Mesenchymal stem cell (in vitro differentiated cells and primary cell): Measurements from ENCODE around the gene LRCOL1.

Experiments
- DNase-seq: peaks from one replicate; pipeline ENCODE4 v3.0.0-alpha.2; 2013
- H2AFZ ChIP-seq: one replicate; pipeline ENCODE4 v1.6.1; 2013; ENCODE audit warnings: low read depth, mild to moderate bottlenecking, control low read depth, inconsistent platforms, low read length, moderate library complexity
- H2AK5ac ChIP-seq: 2 replicates; pipeline ENCODE4 v1.6.1; 2013; ENCODE audit warnings: low read length, moderate library complexity, mild to moderate bottlenecking, inconsistent platforms; ENCODE audit not compliant: severe bottlenecking
- H2BK120ac ChIP-seq: one replicate; pipeline ENCODE4 v1.6.1; 2013; ENCODE audit warnings: low read depth, mild to moderate bottlenecking, inconsistent platforms, low read length, moderate library complexity
- H2BK12ac ChIP-seq, 2 experiments: one replicate each; pipeline ENCODE4 v1.6.1; 2013; ENCODE audit warnings: inconsistent platforms in 2 of 2, low read length in 2 of 2, mild to moderate bottlenecking in 2 of 2, moderate library complexity in 2 of 2, control low read depth in 1 of 2
- H2BK15ac ChIP-seq: one replicate; pipeline ENCODE4 v1.6.1; 2013; ENCODE audit warnings: mild to moderate bottlenecking, low read depth, inconsistent platforms; ENCODE audit not compliant: poor library complexity, severe bottlenecking
- H2BK5ac ChIP-seq: 2 replicates; pipeline ENCODE4 v1.6.1; 2013; ENCODE audit warnings: low read depth, mild to moderate bottlenecking, low read length, control low read depth, inconsistent platforms; ENCODE audit not compliant: poor library complexity, severe bottlenecking
- H3K14ac ChIP-seq, 2 experiments: one replicate each; pipeline ENCODE4 v1.6.1; 2013; ENCODE audit warnings: inconsistent platforms in 2 of 2, low read length in 2 of 2, control low read depth in 1 of 2, mild to moderate bottlenecking in 1 of 2, moderate library complexity in 1 of 2
- H3K18ac ChIP-seq, 2 experiments: one replicate each; pipeline ENCODE4 v1.6.1; 2013; ENCODE audit warnings: inconsistent platforms in 2 of 2, low read length in 2 of 2, control low read depth in 1 of 2, low read depth in 1 of 2, mild to moderate bottlenecking in 1 of 2
- H3K23ac ChIP-seq, 2 experiments: one replicate each; pipeline ENCODE4 v1.6.1; 2013; ENCODE audit warnings: inconsistent platforms in 2 of 2, low read length in 2 of 2, mild to moderate bottlenecking in 2 of 2, moderate library complexity in 2 of 2, control low read depth in 1 of 2
- H3K27ac ChIP-seq: 2 replicates; pipeline ENCODE4 v1.5.1; 2013; ENCODE audit warnings: mild to moderate bottlenecking, moderate library complexity, low read length, control low read depth, inconsistent platforms; ENCODE audit not compliant: poor library complexity, severe bottlenecking
- H3K27me3 ChIP-seq, 2 experiments: 2 replicates each; pipeline versions ENCODE4 v1.6.1 to v1.7.0; 2013; ENCODE audit warnings: low read length in 2 of 2, mild to moderate bottlenecking in 2 of 2, moderate library complexity in 2 of 2, control low read depth in 1 of 2, inconsistent platforms in 1 of 2; ENCODE audit not compliant: control insufficient read depth in 1 of 2, insufficient read depth in 1 of 2
- H3K36me3 ChIP-seq, 2 experiments: 2 replicates each; pipeline versions ENCODE4 v1.6.1 to v1.7.0; 2013; ENCODE audit warnings: low read length in 2 of 2, control low read depth in 1 of 2, inconsistent platforms in 1 of 2, low read depth in 1 of 2, mild to moderate bottlenecking in 1 of 2; ENCODE audit not compliant: insufficient read depth in 2 of 2, control insufficient read depth in 1 of 2
- H3K4ac ChIP-seq, 2 experiments: one replicate each; pipeline ENCODE4 v1.6.1; 2013; ENCODE audit warnings: inconsistent platforms in 2 of 2, low read length in 2 of 2, mild to moderate bottlenecking in 2 of 2, moderate library complexity in 2 of 2, control low read depth in 1 of 2, low read depth in 1 of 2
- H3K4me1 ChIP-seq: 2 replicates; pipeline ENCODE4 v1.6.1; 2013; ENCODE audit warnings: low read depth, low read length, control low read depth; ENCODE audit not compliant: control insufficient read depth, insufficient read depth
- H3K4me2 ChIP-seq: 2 replicates; pipeline ENCODE4 v1.6.1; 2013; ENCODE audit warnings: low read length, mild to moderate bottlenecking, inconsistent platforms; ENCODE audit not compliant: poor library complexity, severe bottlenecking
- H3K4me3 ChIP-seq, 2 experiments: 2 replicates each; pipeline versions ENCODE4 v1.5.1 to v1.7.0; 2013; ENCODE audit warnings: low read length in 2 of 2, mild to moderate bottlenecking in 2 of 2, control low read depth in 1 of 2, low read depth in 1 of 2; ENCODE audit not compliant: insufficient read depth in 1 of 2
- H3K79me1 ChIP-seq: replicated peaks from 2 replicates; pipeline ENCODE4 v1.6.1; 2013; ENCODE audit warnings: mild to moderate bottlenecking, control low read depth, low read length, inconsistent platforms; ENCODE audit not compliant: poor library complexity, severe bottlenecking
- H3K9ac ChIP-seq: 2 replicates; pipeline ENCODE4 v1.7.0; 2013; ENCODE audit warnings: mild to moderate bottlenecking, low read length, moderate library complexity
- H3K9me3 ChIP-seq: 2 replicates; pipeline ENCODE4 v1.7.0; 2013; ENCODE audit warnings: mild to moderate bottlenecking, low read length; ENCODE audit not compliant: control insufficient read depth
- H4K8ac ChIP-seq: one replicate; pipeline ENCODE4 v1.6.1; 2013; ENCODE audit warnings: inconsistent platforms, mild to moderate bottlenecking, low read length, moderate library complexity
- H4K91ac ChIP-seq: one replicate; pipeline ENCODE4 v1.6.1; 2013; ENCODE audit warnings: mild to moderate bottlenecking, low read length, inconsistent platforms
- WGBS: methylation state at CpG from one replicate; pipeline ENCODE4 v1.1.7; 2013; ENCODE audit warnings: mixed read lengths; 5-methylcytosine and 5-hydroxymethylcytosine counted together

The LRCOL1 gene

DNA sequence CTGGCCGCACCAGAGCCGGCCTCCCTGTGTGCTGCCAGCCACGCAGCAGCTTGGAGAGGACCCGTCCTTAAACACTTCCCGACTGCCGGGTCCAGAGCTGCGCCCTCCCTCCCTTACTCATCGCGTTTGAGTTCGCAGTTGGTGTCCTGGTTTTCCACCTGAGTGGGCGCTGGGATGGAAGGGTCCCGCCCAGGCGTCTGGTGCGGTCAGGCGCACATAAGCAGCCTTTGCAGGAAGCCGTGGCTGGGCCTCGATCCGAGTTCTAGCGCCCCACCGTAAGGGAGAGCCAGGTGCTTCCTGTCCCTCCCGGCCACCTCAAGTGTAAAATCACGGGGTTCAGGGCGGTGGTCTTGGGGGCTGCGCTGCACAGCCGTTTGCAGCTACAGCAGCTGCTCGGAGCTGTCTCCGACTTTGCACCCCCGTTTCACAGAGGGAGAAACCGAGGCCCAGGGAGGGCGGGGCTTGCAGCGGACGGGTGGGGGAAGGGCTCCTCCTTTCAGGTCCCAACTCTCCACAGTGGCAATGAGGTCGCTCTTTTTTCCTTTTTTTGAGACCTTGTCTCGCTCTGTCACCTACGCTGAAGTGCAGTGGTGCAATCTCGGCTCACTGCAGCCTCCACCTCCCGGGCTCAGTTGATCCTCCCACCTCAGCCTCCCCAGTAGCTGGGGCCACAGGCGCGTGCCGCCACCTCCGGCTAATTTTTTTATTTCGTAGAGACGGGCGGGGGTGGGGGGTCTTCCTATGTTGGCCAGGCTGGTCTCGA is 51.3 kb downstream of the LRCOL1 start:
- Histone ChIP-seq H2AFZ (no peak overlapping the region), H4K91ac (no peak overlapping the region), H2BK15ac (no peak overlapping the region), H2BK120ac (no peak overlapping the region), H3K4me1 (peaks cover 32% of the 10 kb centered on the region), H3K36me3 (peaks cover 0 to 15% of the 10 kb centered on the region in 2 experiments), H3K9me3 (no peaks in the 10 kb centered on the region), H3K14ac (no peak overlapping the region), H3K4me2 (peak overlapping the region; percentile 95), H3K4me3 (peak overlapping the region in 1 of 2 experiments; percentile 74), H2AK5ac (no peak overlapping the region), H2BK12ac (no peak overlapping the region), H3K18ac (peak overlapping the region in 1 of 2 experiments; percentile 56), H3K27me3 (peaks cover 0 to 7% of the 10 kb centered on the region in 2 experiments), H3K4ac (no peak overlapping the region), H3K27ac (no peak overlapping the region), H3K79me1 (peaks cover 20% of the 10 kb centered on the region), H3K9ac (peak overlapping the region; percentile 68), H2BK5ac (no peak overlapping the region), H4K8ac (no peak overlapping the region), H3K23ac (no peak overlapping the region)
- no peak for DNase-seq
- 80% methylated on average over 45 of the region's 45 CpGs for WGBS

DNA sequence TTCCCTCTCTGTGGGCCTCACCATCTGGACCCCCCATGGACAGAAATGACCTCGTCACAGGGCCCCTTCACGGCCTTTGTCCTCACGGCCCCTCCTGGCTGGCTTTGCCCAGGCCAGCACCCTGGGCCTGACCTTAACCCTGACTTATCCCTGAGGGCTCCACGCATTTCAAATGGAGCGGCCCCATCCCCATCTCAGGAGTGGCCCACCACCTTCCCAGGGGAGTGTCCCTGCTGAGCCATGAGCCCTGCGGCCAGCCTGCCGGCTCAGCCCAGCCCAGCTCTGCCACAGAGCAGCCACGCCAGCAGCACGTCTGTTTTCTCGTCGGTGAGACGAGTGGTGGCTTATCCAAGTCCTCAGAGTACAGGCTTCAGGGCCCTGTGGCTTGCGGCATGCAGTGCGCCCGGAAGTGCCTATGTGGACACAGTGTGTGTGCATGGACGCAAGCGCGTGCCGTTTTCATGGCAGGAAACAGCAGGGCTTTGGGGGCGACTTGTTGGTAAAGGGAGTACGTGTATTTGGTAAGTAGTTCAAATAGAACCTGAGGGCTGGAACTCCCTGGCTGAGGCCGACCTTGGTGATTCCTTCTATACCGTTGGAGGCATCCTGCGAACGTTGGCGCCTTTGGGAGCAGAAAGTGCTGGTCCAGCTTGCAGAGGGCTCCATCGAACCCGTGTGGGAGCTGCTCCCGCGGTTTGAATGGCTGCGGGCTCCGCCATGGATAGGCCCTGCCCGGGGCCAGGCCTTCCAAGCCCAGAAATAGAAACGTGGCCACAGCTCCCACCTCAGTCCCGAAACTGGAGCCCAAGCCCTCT is 52.1 kb downstream of the LRCOL1 start:
- no peak overlapping the region for H3K18ac ChIP-seq
- no peak overlapping the region for H4K91ac ChIP-seq
- H2BK120ac ChIP-seq, result no peak overlapping the region
- no peak for DNase-seq
- no peak overlapping the region for H2BK5ac ChIP-seq
- peaks cover 0 to 19% of the 10 kb centered on the region in 2 experiments for H3K36me3 ChIP-seq
- H2BK12ac ChIP-seq, result no peak overlapping the region
- H3K27me3 ChIP-seq, result peaks cover 0 to 7% of the 10 kb centered on the region in 2 experiments
- H2BK15ac ChIP-seq, result no peak overlapping the region
- H3K4me2 ChIP-seq, result no peak overlapping the region
- no peak overlapping the region for H3K4me3 ChIP-seq
- peaks cover 32% of the 10 kb centered on the region for H3K4me1 ChIP-seq
- no peak overlapping the region for H3K27ac ChIP-seq
- peaks cover 16% of the 10 kb centered on the region for H3K79me1 ChIP-seq
- H3K14ac ChIP-seq, result no peak overlapping the region
- no peak overlapping the region for H3K23ac ChIP-seq
- no peak overlapping the region for H3K4ac ChIP-seq
- WGBS, result 89% methylated on average over 35 of the region's 35 CpGs
- H4K8ac ChIP-seq, result no peak overlapping the region
- no peak overlapping the region for H2AK5ac ChIP-seq
- no peak overlapping the region for H2AFZ ChIP-seq
- H3K9me3 ChIP-seq, result no peaks in the 10 kb centered on the region
- H3K9ac ChIP-seq, result no peak overlapping the region

DNA sequence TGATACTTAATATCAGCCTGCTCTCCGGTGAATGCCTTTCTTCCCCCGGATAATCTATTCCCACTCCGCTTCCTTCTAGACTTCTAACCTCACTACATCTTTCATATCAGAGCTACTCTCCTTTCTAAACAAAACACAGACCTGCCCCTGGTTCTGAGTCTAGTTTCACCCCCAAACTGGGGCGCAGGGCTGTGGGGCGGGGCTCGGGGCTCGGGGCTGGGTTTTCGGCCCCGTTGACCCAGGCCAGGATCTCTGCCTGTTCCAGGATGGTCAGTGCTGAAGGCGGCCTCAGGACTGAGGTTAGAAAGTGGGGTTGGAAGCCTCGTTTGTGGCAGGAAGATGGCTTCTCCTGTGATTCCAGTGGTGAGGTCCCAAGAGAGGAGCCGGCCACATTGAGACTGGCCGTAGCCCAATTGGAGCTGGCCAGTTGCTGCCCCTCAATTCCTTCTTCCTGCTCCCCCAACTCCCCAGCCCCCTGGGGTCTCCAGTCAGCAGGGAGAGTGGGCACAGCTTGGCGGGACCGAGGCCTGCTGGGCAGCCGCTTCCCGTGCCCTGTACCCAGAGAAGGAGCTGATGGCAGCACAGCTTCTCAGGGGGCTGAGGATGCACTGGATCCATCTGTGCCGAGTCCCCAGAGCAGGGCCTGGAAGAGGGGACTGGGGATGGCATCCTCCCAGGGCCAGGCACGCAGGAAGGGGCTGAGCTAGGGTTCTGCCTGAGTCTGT is 52.9 kb downstream of the LRCOL1 start:
- H4K8ac ChIP-seq, result no peak overlapping the region
- H4K91ac ChIP-seq, result no peak overlapping the region
- H3K9me3 ChIP-seq, result no peaks in the 10 kb centered on the region
- H3K18ac ChIP-seq, result no peak overlapping the region
- H3K27me3 ChIP-seq, result peaks cover 0 to 7% of the 10 kb centered on the region in 2 experiments
- H2BK15ac ChIP-seq, result no peak overlapping the region
- no peak overlapping the region for H3K9ac ChIP-seq
- H3K4me2 ChIP-seq, result no peak overlapping the region
- DNase-seq, result no peak
- no peak overlapping the region for H2AFZ ChIP-seq
- H3K14ac ChIP-seq, result no peak overlapping the region
- H3K27ac ChIP-seq, result no peak overlapping the region
- no peak overlapping the region for H3K4ac ChIP-seq
- peaks cover 15% of the 10 kb centered on the region for H3K79me1 ChIP-seq
- peaks cover 0 to 25% of the 10 kb centered on the region in 2 experiments for H3K36me3 ChIP-seq
- H2BK5ac ChIP-seq, result no peak overlapping the region
- no peak overlapping the region for H3K4me3 ChIP-seq
- no peak overlapping the region for H2BK12ac ChIP-seq
- H2AK5ac ChIP-seq, result no peak overlapping the region
- no peak overlapping the region for H2BK120ac ChIP-seq
- 94% methylated on average over 18 of the region's 19 CpGs for WGBS
- peaks cover 32% of the 10 kb centered on the region for H3K4me1 ChIP-seq
- no peak overlapping the region for H3K23ac ChIP-seq
